ENCODE results near the gene HHAT.

HHAT gene

GRCh38 chr1:210674151-210674550 is 345.4 kb downstream of the HHAT start:
- Histone ChIP-seq H2AK5ac (ENCODE audit: low read length) (no peak overlapping the region), H3K4me1 (ENCODE audit: control insufficient read depth, low read depth, low read length) (no peaks in the 10 kb centered on the region), H2BK120ac (ENCODE audit: low read depth, low read length) (no peak overlapping the region), H3K18ac (ENCODE audit: low read length) (no peak overlapping the region), H3K56ac (ENCODE audit: low read length) (no peak overlapping the region), H3K4ac (ENCODE audit: low read depth, low read length) (no peak overlapping the region), H4K5ac (ENCODE audit: low read length) (no peak overlapping the region), H3K9ac (ENCODE audit: low read length) (no peak overlapping the region), H3K79me1 (ENCODE audit: low read length) (no peaks in the 10 kb centered on the region), H3K27me3 (ENCODE audit: insufficient read depth, low read length, poor library complexity) (no peaks in the 10 kb centered on the region), H3K27ac (ENCODE audit: low read depth, low read length) (no peak overlapping the region), H3K23ac (ENCODE audit: low read length) (no peak overlapping the region), H3K4me3 (ENCODE audit: low read length) (no peak overlapping the region), H3K36me3 (ENCODE audit: control insufficient read depth, insufficient read depth, low read length) (no peaks in the 10 kb centered on the region), H2BK15ac (replicated peaks; ENCODE audit: low read depth) (no peak overlapping the region), H3K79me2 (ENCODE audit: control insufficient read depth, insufficient read depth, low read length) (no peaks in the 10 kb centered on the region), H4K8ac (ENCODE audit: low read depth, low read length) (no peak overlapping the region), H3K4me2 (ENCODE audit: low read length) (no peak overlapping the region), H2BK5ac (ENCODE audit: low read length) (no peak overlapping the region)
- no peak for DNase-seq
- no CpG with 5 or more reads among the region's 3 CpGs for WGBS (ENCODE audit: extremely low coverage, insufficient coverage, low lambda C conversion rate)

GRCh38 chr1:210676539-210676938 is 347.8 kb downstream of the HHAT start:
- Histone ChIP-seq H3K79me2 (ENCODE audit: control insufficient read depth, insufficient read depth, low read length) (no peaks in the 10 kb centered on the region), H3K4ac (ENCODE audit: low read depth, low read length) (no peak overlapping the region), H3K36me3 (ENCODE audit: control insufficient read depth, insufficient read depth, low read length) (no peaks in the 10 kb centered on the region), H2BK5ac (ENCODE audit: low read length) (no peak overlapping the region), H4K8ac (ENCODE audit: low read depth, low read length) (no peak overlapping the region), H3K4me1 (ENCODE audit: control insufficient read depth, low read depth, low read length) (no peaks in the 10 kb centered on the region), H3K79me1 (ENCODE audit: low read length) (no peaks in the 10 kb centered on the region), H2BK15ac (replicated peaks; ENCODE audit: low read depth) (no peak overlapping the region), H3K9ac (ENCODE audit: low read length) (no peak overlapping the region), H3K56ac (ENCODE audit: low read length) (no peak overlapping the region), H3K4me2 (ENCODE audit: low read length) (no peak overlapping the region), H3K27ac (ENCODE audit: low read depth, low read length) (no peak overlapping the region), H3K27me3 (ENCODE audit: insufficient read depth, low read length, poor library complexity) (no peaks in the 10 kb centered on the region), H3K23ac (ENCODE audit: low read length) (no peak overlapping the region), H2AK5ac (ENCODE audit: low read length) (no peak overlapping the region), H3K18ac (ENCODE audit: low read length) (no peak overlapping the region), H4K5ac (ENCODE audit: low read length) (no peak overlapping the region), H2BK120ac (ENCODE audit: low read depth, low read length) (no peak overlapping the region), H3K4me3 (ENCODE audit: low read length) (no peak overlapping the region)
- WGBS (ENCODE audit: extremely low coverage, insufficient coverage, low lambda C conversion rate) = no CpG with 5 or more reads among the region's 3 CpGs
- DNase-seq = no peak

- Histone ChIP-seq H3K27me3 (ENCODE audit: insufficient read depth, low read length, poor library complexity) (no peaks in the 10 kb centered on the region), H3K23ac (ENCODE audit: low read length) (no peak overlapping the region), H3K4me2 (ENCODE audit: low read length) (no peak overlapping the region), H2BK120ac (ENCODE audit: low read depth, low read length) (no peak overlapping the region), H3K79me2 (ENCODE audit: control insufficient read depth, insufficient read depth, low read length) (no peaks in the 10 kb centered on the region), H3K4me1 (ENCODE audit: control insufficient read depth, low read depth, low read length) (no peaks in the 10 kb centered on the region), H2AK5ac (ENCODE audit: low read length) (no peak overlapping the region), H4K8ac (ENCODE audit: low read depth, low read length) (no peak overlapping the region), H2BK15ac (replicated peaks; ENCODE audit: low read depth) (no peak overlapping the region), H3K79me1 (ENCODE audit: low read length) (no peaks in the 10 kb centered on the region), H3K56ac (ENCODE audit: low read length) (no peak overlapping the region), H3K36me3 (ENCODE audit: control insufficient read depth, insufficient read depth, low read length) (no peaks in the 10 kb centered on the region), H3K27ac (ENCODE audit: low read depth, low read length) (no peak overlapping the region), H4K5ac (ENCODE audit: low read length) (no peak overlapping the region), H3K4ac (ENCODE audit: low read depth, low read length) (no peak overlapping the region), H3K9ac (ENCODE audit: low read length) (no peak overlapping the region), H3K18ac (ENCODE audit: low read length) (no peak overlapping the region), H2BK5ac (ENCODE audit: low read length) (no peak overlapping the region), H3K4me3 (ENCODE audit: low read length) (no peak overlapping the region)
- no peak for DNase-seq
- WGBS (ENCODE audit: extremely low coverage, insufficient coverage, low lambda C conversion rate) = no CpG with 5 or more reads among the region's 4 CpGs
These were observed 348.8 kb downstream of the HHAT start for GRCh38 chr1:210677533-210677932.

GRCh38 chr1:210678306-210678705 is 349.6 kb downstream of the HHAT start:
- WGBS (ENCODE audit: extremely low coverage, insufficient coverage, low lambda C conversion rate) = no CpG with 5 or more reads among the region's 3 CpGs
- H4K8ac ChIP-seq (ENCODE audit: low read depth, low read length) = no peak overlapping the region
- H3K36me3 ChIP-seq (ENCODE audit: control insufficient read depth, insufficient read depth, low read length) = no peaks in the 10 kb centered on the region
- no peak overlapping the region for H3K18ac ChIP-seq (ENCODE audit: low read length)
- H3K27ac ChIP-seq (ENCODE audit: low read depth, low read length) = no peak overlapping the region
- H2BK120ac ChIP-seq (ENCODE audit: low read depth, low read length) = no peak overlapping the region
- no peaks in the 10 kb centered on the region for H3K4me1 ChIP-seq (ENCODE audit: control insufficient read depth, low read depth, low read length)
- H3K4me2 ChIP-seq (ENCODE audit: low read length) = no peak overlapping the region
- no peaks in the 10 kb centered on the region for H3K79me2 ChIP-seq (ENCODE audit: control insufficient read depth, insufficient read depth, low read length)
- no peak overlapping the region for H3K56ac ChIP-seq (ENCODE audit: low read length)
- no peaks in the 10 kb centered on the region for H3K27me3 ChIP-seq (ENCODE audit: insufficient read depth, low read length, poor library complexity)
- DNase-seq = no peak
- no peak overlapping the region for H3K9ac ChIP-seq (ENCODE audit: low read length)
- no peak overlapping the region for H2BK5ac ChIP-seq (ENCODE audit: low read length)
- no peaks in the 10 kb centered on the region for H3K79me1 ChIP-seq (ENCODE audit: low read length)
- H3K4me3 ChIP-seq (ENCODE audit: low read length) = no peak overlapping the region
- no peak overlapping the region for H4K5ac ChIP-seq (ENCODE audit: low read length)
- H3K4ac ChIP-seq (ENCODE audit: low read depth, low read length) = no peak overlapping the region
- no peak overlapping the region for H3K23ac ChIP-seq (ENCODE audit: low read length)
- no peak overlapping the region for H2AK5ac ChIP-seq (ENCODE audit: low read length)
- H2BK15ac ChIP-seq (replicated peaks; ENCODE audit: low read depth) = no peak overlapping the region

- Histone ChIP-seq H3K23ac (ENCODE audit: low read length) (no peak overlapping the region), H3K27ac (ENCODE audit: low read depth, low read length) (no peak overlapping the region), H2BK120ac (ENCODE audit: low read depth, low read length) (no peak overlapping the region), H3K4me2 (ENCODE audit: low read length) (no peak overlapping the region), H3K9ac (ENCODE audit: low read length) (no peak overlapping the region), H4K5ac (ENCODE audit: low read length) (no peak overlapping the region), H3K27me3 (ENCODE audit: insufficient read depth, low read length, poor library complexity) (no peaks in the 10 kb centered on the region), H2AK5ac (ENCODE audit: low read length) (no peak overlapping the region), H3K4me1 (ENCODE audit: control insufficient read depth, low read depth, low read length) (no peaks in the 10 kb centered on the region), H3K18ac (ENCODE audit: low read length) (no peak overlapping the region), H3K79me2 (ENCODE audit: control insufficient read depth, insufficient read depth, low read length) (no peaks in the 10 kb centered on the region), H3K56ac (ENCODE audit: low read length) (no peak overlapping the region), H2BK15ac (replicated peaks; ENCODE audit: low read depth) (no peak overlapping the region), H3K4ac (ENCODE audit: low read depth, low read length) (no peak overlapping the region), H3K36me3 (ENCODE audit: control insufficient read depth, insufficient read depth, low read length) (no peaks in the 10 kb centered on the region), H2BK5ac (ENCODE audit: low read length) (no peak overlapping the region), H3K79me1 (ENCODE audit: low read length) (no peaks in the 10 kb centered on the region), H4K8ac (ENCODE audit: low read depth, low read length) (no peak overlapping the region), H3K4me3 (ENCODE audit: low read length) (no peak overlapping the region)
- DNase-seq = no peak
- WGBS (ENCODE audit: extremely low coverage, insufficient coverage, low lambda C conversion rate) = no CpG with 5 or more reads among the region's 7 CpGs
These were observed 352.5 kb downstream of the HHAT start for GRCh38 chr1:210681158-210681557.

GRCh38 chr1:210683403-210684047 is 354.8 kb downstream of the HHAT start:
- no peak overlapping the region for H3K56ac ChIP-seq (ENCODE audit: low read length)
- no peak overlapping the region for H3K27ac ChIP-seq (ENCODE audit: low read depth, low read length)
- no peaks in the 10 kb centered on the region for H3K79me2 ChIP-seq (ENCODE audit: control insufficient read depth, insufficient read depth, low read length)
- WGBS (ENCODE audit: extremely low coverage, insufficient coverage, low lambda C conversion rate) = no CpG with 5 or more reads among the region's 33 CpGs
- no peak overlapping the region for H3K4me3 ChIP-seq (ENCODE audit: low read length)
- H2BK5ac ChIP-seq (ENCODE audit: low read length) = no peak overlapping the region
- DNase-seq = no peak
- no peaks in the 10 kb centered on the region for H3K27me3 ChIP-seq (ENCODE audit: insufficient read depth, low read length, poor library complexity)
- H3K4me2 ChIP-seq (ENCODE audit: low read length) = no peak overlapping the region
- no peak overlapping the region for H3K9ac ChIP-seq (ENCODE audit: low read length)
- H3K18ac ChIP-seq (ENCODE audit: low read length) = no peak overlapping the region
- no peak overlapping the region for H4K5ac ChIP-seq (ENCODE audit: low read length)
- H4K8ac ChIP-seq (ENCODE audit: low read depth, low read length) = no peak overlapping the region
- H2BK15ac ChIP-seq (replicated peaks; ENCODE audit: low read depth) = no peak overlapping the region
- H3K23ac ChIP-seq (ENCODE audit: low read length) = no peak overlapping the region
- no peak overlapping the region for H2BK120ac ChIP-seq (ENCODE audit: low read depth, low read length)
- no peak overlapping the region for H3K4ac ChIP-seq (ENCODE audit: low read depth, low read length)
- no peaks in the 10 kb centered on the region for H3K4me1 ChIP-seq (ENCODE audit: control insufficient read depth, low read depth, low read length)
- H3K79me1 ChIP-seq (ENCODE audit: low read length) = no peaks in the 10 kb centered on the region
- H3K36me3 ChIP-seq (ENCODE audit: control insufficient read depth, insufficient read depth, low read length) = no peaks in the 10 kb centered on the region
- H2AK5ac ChIP-seq (ENCODE audit: low read length) = no peak overlapping the region

Measured in mesendoderm (in vitro differentiated cells).